HG02981 (cell line): ENCODE results near the gene PSG7.
"Not testable (repeated sequence)": the region's sequence is repeated elsewhere in the genome, so short reads cannot be mapped to it uniquely, and the experiment has no call there.

Experiments used
- ATAC-seq: cut with Tn5 transposase; IDR thresholded peaks from one replicate; pipeline ENCODE4 v1.9.1; 2021; ENCODE audit warnings: mild to moderate bottlenecking, moderate library complexity; ENCODE audit not compliant: unreplicated experiment

The PSG7 gene

GRCh38 chr19:42937107-42937506, at the start of gene PSG7:
PSG7 (minus strand) TSS chr19:42937207; CDS start chr19:42937076, 131 bp downstream.
- ATAC-seq: not testable (repeated sequence)

GRCh38 chr19:42985588-42985987, 48.6 kb upstream of the PSG7 start:
- no peak for ATAC-seq

- not testable (repeated sequence) for ATAC-seq
Measured at GRCh38 chr19:42982111-42982510, 45.1 kb upstream of the PSG7 start.

- ATAC-seq: not testable (repeated sequence)
Measured at GRCh38 chr19:42971451-42971850, 34.4 kb upstream of the PSG7 start.

- ATAC-seq: no peak
Measured at GRCh38 chr19:42965176-42965575, 28.2 kb upstream of the PSG7 start.

GRCh38 chr19:42961119-42961518, 24.1 kb upstream of the PSG7 start:
- no peak for ATAC-seq

- ATAC-seq: not testable (repeated sequence)
Measured at GRCh38 chr19:42952126-42952525, 15.1 kb upstream of the PSG7 start.

GRCh38 chr19:42951476-42951875, 14.5 kb upstream of the PSG7 start:
- ATAC-seq: not testable (repeated sequence)

GRCh38 chr19:42942187-42942789, 5.3 kb upstream of the PSG7 start:
- no peak for ATAC-seq

GRCh38 chr19:42934726-42935125, 2.3 kb downstream of the PSG7 start:
- not testable (repeated sequence) for ATAC-seq

GRCh38 chr19:42934183-42934582, 2.8 kb downstream of the PSG7 start:
- ATAC-seq: not testable (repeated sequence)

- not testable (repeated sequence) for ATAC-seq
Measured at GRCh38 chr19:42933412-42933811, 3.6 kb downstream of the PSG7 start.

- not testable (repeated sequence) for ATAC-seq
Measured at GRCh38 chr19:42932485-42933101, 4.4 kb downstream of the PSG7 start.

GRCh38 chr19:42930214-42930613, 6.8 kb downstream of the PSG7 start:
- not testable (repeated sequence) for ATAC-seq

GRCh38 chr19:42928896-42929295, 8.1 kb downstream of the PSG7 start:
- ATAC-seq: no peak

GRCh38 chr19:42926781-42927180, 10.2 kb downstream of the PSG7 start:
- no peak for ATAC-seq

- ATAC-seq: not testable (repeated sequence)
Measured at GRCh38 chr19:42923106-42923505, 13.9 kb downstream of the PSG7 start.

- not testable (repeated sequence) for ATAC-seq
Measured at GRCh38 chr19:42920971-42921370, 16.0 kb downstream of the PSG7 start.

GRCh38 chr19:42919757-42920079, 17.3 kb downstream of the PSG7 start:
- no peak for ATAC-seq

GRCh38 chr19:42919070-42919756, 17.8 kb downstream of the PSG7 start:
- ATAC-seq: not testable (repeated sequence)

- not testable (repeated sequence) for ATAC-seq
Measured at GRCh38 chr19:42918377-42919069, 18.5 kb downstream of the PSG7 start.
